BLaER1 (cell line): ENCODE measurements around the gene LYPD3.
"Not testable (repeated sequence)": the region's sequence is repeated elsewhere in the genome, so short reads cannot be mapped to it uniquely, and the experiment has no call there.

Source experiments
- H3K27ac ChIP-seq: shearing (Covaris generic); formaldehyde crosslinking; 2 replicates; pipeline ENCODE4 v1.8.1; 2022
- H3K27me3 ChIP-seq: shearing (Covaris generic); formaldehyde crosslinking; 2 replicates; pipeline ENCODE4 v1.8.1; 2022
- H3K36me3 ChIP-seq: shearing (Covaris generic); formaldehyde crosslinking; 2 replicates; pipeline ENCODE4 v1.8.1; 2022
- H3K4me1 ChIP-seq: shearing (Covaris generic); formaldehyde crosslinking; 2 replicates; pipeline ENCODE4 v1.8.1; 2022
- H3K4me2 ChIP-seq: shearing (Covaris generic); formaldehyde crosslinking; 2 replicates; pipeline ENCODE4 v1.8.1; 2022
- H3K4me3 ChIP-seq: shearing (Covaris generic); formaldehyde crosslinking; 2 replicates; pipeline ENCODE4 v1.8.1; 2022
- H3K9ac ChIP-seq: shearing (Covaris generic); formaldehyde crosslinking; 2 replicates; pipeline ENCODE4 v1.8.1; 2022
- H3K9me3 ChIP-seq: shearing (Covaris generic); formaldehyde crosslinking; 2 replicates; pipeline ENCODE4 v1.8.1; 2022
- H4K20me1 ChIP-seq: shearing (Covaris generic); formaldehyde crosslinking; 2 replicates; pipeline ENCODE4 v1.8.1; 2022
- Cebpa-rat ChIP-seq: shearing (Covaris generic); IDR thresholded peaks from 2 replicates; pipeline ENCODE4 v1.8.1; 2022

Gene LYPD3

GRCh38 chr19:43452582-43452981, 12.8 kb downstream of the LYPD3 start:
- Histone ChIP-seq H3K4me3 (no peak overlapping the region), H3K27ac (no peak overlapping the region), H4K20me1 (no peaks in the 10 kb centered on the region), H3K9me3 (no peaks in the 10 kb centered on the region), H3K27me3 (no peaks in the 10 kb centered on the region), H3K36me3 (no peaks in the 10 kb centered on the region), H3K9ac (no peak overlapping the region), H3K4me1 (peaks cover 16% of the 10 kb centered on the region), H3K4me2 (no peak overlapping the region)
- TF ChIP-seq Cebpa-rat, result no peak

- H3K9ac ChIP-seq, result no peak overlapping the region
- H3K4me3 ChIP-seq, result no peak overlapping the region
- no peak overlapping the region for H3K27ac ChIP-seq
- no peaks in the 10 kb centered on the region for H3K36me3 ChIP-seq
- H3K27me3 ChIP-seq, result no peaks in the 10 kb centered on the region
- no peak overlapping the region for H3K4me2 ChIP-seq
- H3K4me1 ChIP-seq, result peaks cover 9% of the 10 kb centered on the region
- no peak for TF ChIP-seq Cebpa-rat
- no peaks in the 10 kb centered on the region for H4K20me1 ChIP-seq
- no peaks in the 10 kb centered on the region for H3K9me3 ChIP-seq
Measured at GRCh38 chr19:43450545-43450997, 14.8 kb downstream of the LYPD3 start.

- peaks cover 6% of the 10 kb centered on the region; the same call in 1 of the 2 replicates for H3K4me1 ChIP-seq
- H3K9me3 ChIP-seq, result no peaks in the 10 kb centered on the region
- no peaks in the 10 kb centered on the region for H3K27me3 ChIP-seq
- H3K27ac ChIP-seq, result no peak overlapping the region
- no peak for TF ChIP-seq Cebpa-rat
- no peak overlapping the region for H3K4me3 ChIP-seq
- H3K4me2 ChIP-seq, result no peak overlapping the region
- no peaks in the 10 kb centered on the region for H4K20me1 ChIP-seq
- H3K9ac ChIP-seq, result no peak overlapping the region
- H3K36me3 ChIP-seq, result no peaks in the 10 kb centered on the region
Measured at GRCh38 chr19:43447655-43448054, 17.8 kb downstream of the LYPD3 start.

- H3K4me3 ChIP-seq, result no peak overlapping the region
- H3K36me3 ChIP-seq, result no peaks in the 10 kb centered on the region
- H4K20me1 ChIP-seq, result no peaks in the 10 kb centered on the region
- peaks cover 6% of the 10 kb centered on the region; the same call in 1 of the 2 replicates for H3K4me1 ChIP-seq
- no peaks in the 10 kb centered on the region for H3K9me3 ChIP-seq
- no peak overlapping the region for H3K27ac ChIP-seq
- H3K27me3 ChIP-seq, result no peaks in the 10 kb centered on the region
- H3K9ac ChIP-seq, result no peak overlapping the region
- H3K4me2 ChIP-seq, result no peak overlapping the region
- no peak for TF ChIP-seq Cebpa-rat
Measured at GRCh38 chr19:43446746-43447489, 18.5 kb downstream of the LYPD3 start.

- H3K4me1 ChIP-seq, result peaks cover 2% of the 10 kb centered on the region; the same call in 1 of the 2 replicates
- no peak overlapping the region for H3K27ac ChIP-seq
- no peak overlapping the region for H3K9ac ChIP-seq
- H3K27me3 ChIP-seq, result no peaks in the 10 kb centered on the region
- H3K36me3 ChIP-seq, result no peaks in the 10 kb centered on the region
- TF ChIP-seq Cebpa-rat, result no peak
- no peak overlapping the region for H3K4me2 ChIP-seq
- no peak overlapping the region for H3K4me3 ChIP-seq
- no peaks in the 10 kb centered on the region for H4K20me1 ChIP-seq
- H3K9me3 ChIP-seq, result no peaks in the 10 kb centered on the region
Measured at GRCh38 chr19:43445426-43445825, 20.0 kb downstream of the LYPD3 start.

GRCh38 chr19:43444531-43445287, 20.7 kb downstream of the LYPD3 start:
- no peak overlapping the region for H3K4me3 ChIP-seq
- no peaks in the 10 kb centered on the region for H3K9me3 ChIP-seq
- no peak overlapping the region for H3K9ac ChIP-seq
- no peak for TF ChIP-seq Cebpa-rat
- no peaks in the 10 kb centered on the region for H3K36me3 ChIP-seq
- no peak overlapping the region for H3K4me2 ChIP-seq
- no peaks in the 10 kb centered on the region for H4K20me1 ChIP-seq
- H3K4me1 ChIP-seq, result peaks cover 7% of the 10 kb centered on the region
- no peaks in the 10 kb centered on the region for H3K27me3 ChIP-seq
- no peak overlapping the region for H3K27ac ChIP-seq

- not testable (repeated sequence) for H3K9ac ChIP-seq, H3K36me3 ChIP-seq, H3K9me3 ChIP-seq, H3K4me3 ChIP-seq, H3K4me2 ChIP-seq, H3K27ac ChIP-seq, H4K20me1 ChIP-seq, H3K27me3 ChIP-seq
- peaks cover 12% of the 10 kb centered on the region for H3K4me1 ChIP-seq
Measured at GRCh38 chr19:43444091-43444490, 21.3 kb downstream of the LYPD3 start.

- no peak overlapping the region for H3K27ac ChIP-seq
- H3K9me3 ChIP-seq, result peaks cover 10% of the 10 kb centered on the region
- H3K27me3 ChIP-seq, result no peaks in the 10 kb centered on the region
- H3K9ac ChIP-seq, result no peak overlapping the region
- H3K36me3 ChIP-seq, result no peaks in the 10 kb centered on the region
- H3K4me3 ChIP-seq, result no peak overlapping the region
- no peaks in the 10 kb centered on the region for H4K20me1 ChIP-seq
- no peak overlapping the region for H3K4me2 ChIP-seq
- peaks cover 34% of the 10 kb centered on the region for H3K4me1 ChIP-seq
- no peak for TF ChIP-seq Cebpa-rat
Measured at GRCh38 chr19:43441716-43442115, 23.7 kb downstream of the LYPD3 start.

GRCh38 chr19:43439709-43440063, 25.7 kb downstream of the LYPD3 start:
- Histone ChIP-seq H3K4me3 (no peak overlapping the region), H3K4me2 (peak overlapping the region; percentile 63), H3K27me3 (no peaks in the 10 kb centered on the region), H3K9me3 (peaks cover 26% of the 10 kb centered on the region), H3K9ac (no peak overlapping the region), H3K36me3 (no peaks in the 10 kb centered on the region), H3K27ac (peak overlapping the region; percentile 73), H3K4me1 (peaks cover 39% of the 10 kb centered on the region), H4K20me1 (no peaks in the 10 kb centered on the region)
- TF ChIP-seq Cebpa-rat, result no peak

GRCh38 chr19:43439032-43439708, 26.2 kb downstream of the LYPD3 start:
- H3K4me3 ChIP-seq, result peak overlapping the region; percentile 40
- H3K9ac ChIP-seq, result peak overlapping the region; percentile 56; the same call in 1 of the 2 replicates

More at GRCh38 chr19:43439032-43439708, 26.2 kb downstream of the LYPD3 start:
- TF ChIP-seq Cebpa-rat, result no peak
- Histone ChIP-seq H3K27me3 (no peaks in the 10 kb centered on the region), H3K36me3 (no peaks in the 10 kb centered on the region), H3K4me2 (peak overlapping the region; percentile 93), H3K9me3 (peaks cover 27% of the 10 kb centered on the region), H3K27ac (peak overlapping the region; percentile 86), H3K4me1 (peaks cover 39% of the 10 kb centered on the region), H4K20me1 (no peaks in the 10 kb centered on the region)
